Gastroesophageal sphincter (tissue), 4 donors: ENCODE results near the gene SSNA1. TPM values are rescaled to one million over a fixed set of nuclear protein-coding genes. Genes with fewer than 3 reads are reported as not detected.

Source experiments
- small RNA-seq, 4 donors: library from RNA; depleted of rRNA; stranded (forward); fragments of <200 nt; gene quantifications; one replicate each; pipeline ENCODE3, GENCODE V24; 2016
- total RNA-seq, 4 donors: library from RNA; depleted of rRNA; stranded (reverse); fragments of >200 nt; gene quantifications; one replicate each; pipeline ENCODE4 v1.1.0, GENCODE V29; 2016

Gene SSNA1
- total RNA-seq, 4 donors from 2014 or later, result 56.8 to 99.0 (median 73.8) TPM

Small RNA genes within 50 kb of the gene (small RNA-seq; reads per million reads assigned to genes)
- gene MIR3621, result 0 reads per million in 4 donors

Other genes starting within 250 kb of the SSNA1 start
- 100 to 1,000 TPM; 171 to 310 (median 236) TPM for gene FBXW5, start 243.9 kb upstream of the SSNA1 start, total RNA-seq
- not detected for gene C8G, start 243.4 kb upstream of the SSNA1 start, total RNA-seq
- gene LCN12, start 236.4 kb upstream of the SSNA1 start, total RNA-seq, result not detected
- 100 to 1,000 TPM in 1 of 4 donors, 10 to 100 TPM in 2, 1 to 10 TPM in 1; 7.4 to 132 (median 29.7) TPM for gene PTGDS, start 211.2 kb upstream of the SSNA1 start, total RNA-seq
- under 1 TPM in 2 of 4 donors, not detected in 2; 0.40 TPM for gene LCNL1, start 205.7 kb upstream of the SSNA1 start, total RNA-seq
- 10 to 100 TPM; 24.2 to 42.6 (median 36.1) TPM for gene PAXX, start 196.3 kb upstream of the SSNA1 start, total RNA-seq
- gene CLIC3, start 192.1 kb upstream of the SSNA1 start, total RNA-seq, result 1 to 10 TPM in 3 of 4 donors, under 1 TPM in 1; 0.81 to 5.4 (median 2.2) TPM
- gene ABCA2, start 160.4 kb upstream of the SSNA1 start, total RNA-seq, result 10 to 100 TPM; 13.5 to 24.3 (median 19.3) TPM
- gene FUT7, start 156.6 kb upstream of the SSNA1 start, total RNA-seq, result under 1 TPM in 1 of 4 donors, not detected in 3; 0.20 TPM
- gene NPDC1, start 142.5 kb upstream of the SSNA1 start, total RNA-seq, result 10 to 100 TPM; 50.4 to 69.9 (median 59.5) TPM
- gene ENTPD2, start 134.6 kb upstream of the SSNA1 start, total RNA-seq, result 1 to 10 TPM in 1 of 4 donors, under 1 TPM in 1, not detected in 2; 0.58 to 1.6 TPM
- 1 to 10 TPM in 1 of 4 donors, under 1 TPM in 3; 0.13 to 1.3 (median 0.19) TPM for gene SAPCD2, start 118.1 kb upstream of the SSNA1 start, total RNA-seq
- gene UAP1L1, start 111.2 kb upstream of the SSNA1 start, total RNA-seq, result 1 to 10 TPM; 4.2 to 7.3 (median 6.0) TPM
- gene MAN1B1, start 101.7 kb upstream of the SSNA1 start, total RNA-seq, result 10 to 100 TPM; 26.1 to 30.2 (median 29.3) TPM
- gene DPP7, start 73.9 kb upstream of the SSNA1 start, total RNA-seq, result 100 to 1,000 TPM in 3 of 4 donors, 10 to 100 TPM in 1; 74.5 to 124 (median 111) TPM
- gene GRIN1, start 49.5 kb upstream of the SSNA1 start, total RNA-seq, result under 1 TPM in 2 of 4 donors, not detected in 2; 0.08 to 0.13 TPM
- gene LRRC26, start 18.6 kb upstream of the SSNA1 start, total RNA-seq, result 1 to 10 TPM in 1 of 4 donors, not detected in 3; 7.7 TPM
- gene TMEM210, start 16.6 kb upstream of the SSNA1 start, total RNA-seq, result not detected
- 10 to 100 TPM; 11.9 to 32.1 (median 23.7) TPM for gene ANAPC2, start 116 bp upstream of the SSNA1 start, total RNA-seq
- 10 to 100 TPM in 1 of 4 donors, 1 to 10 TPM in 3; 3.6 to 11.6 (median 6.1) TPM for gene TPRN, start 12.1 kb downstream of the SSNA1 start, total RNA-seq
- gene TMEM203, start 17.0 kb downstream of the SSNA1 start, total RNA-seq, result 10 to 100 TPM; 21.9 to 36.1 (median 29.1) TPM
- gene NDOR1, start 17.0 kb downstream of the SSNA1 start, total RNA-seq, result 1 to 10 TPM; 4.6 to 9.8 (median 7.6) TPM
- 1 to 10 TPM in 3 of 4 donors, not detected in 1; 1.6 to 5.3 (median 3.1) TPM for gene RNF208, start 33.6 kb downstream of the SSNA1 start, total RNA-seq
- gene CYSRT1, start 36.5 kb downstream of the SSNA1 start, total RNA-seq, result 1 to 10 TPM in 2 of 4 donors, not detected in 2; 1.1 to 5.8 TPM
- under 1 TPM in 1 of 4 donors, not detected in 3; 0.57 TPM for gene RNF224, start 38.8 kb downstream of the SSNA1 start, total RNA-seq
- not detected for gene SLC34A3, start 42.2 kb downstream of the SSNA1 start, total RNA-seq
- gene TUBB4B, start 52.6 kb downstream of the SSNA1 start, total RNA-seq, result 100 to 1,000 TPM; 220 to 488 (median 265) TPM
- gene STPG3, start 62.6 kb downstream of the SSNA1 start, total RNA-seq, result not detected
- gene NELFB, start 66.7 kb downstream of the SSNA1 start, total RNA-seq, result 10 to 100 TPM; 36.9 to 58.8 (median 45.2) TPM
- gene TOR4A, start 89.0 kb downstream of the SSNA1 start, total RNA-seq, result 1 to 10 TPM; 4.7 to 7.4 (median 6.9) TPM
- gene NRARP, start 113.6 kb downstream of the SSNA1 start, total RNA-seq, result 10 to 100 TPM in 1 of 4 donors, 1 to 10 TPM in 3; 3.8 to 11.3 (median 4.3) TPM
- gene EXD3, start 234.5 kb downstream of the SSNA1 start, total RNA-seq, result 10 to 100 TPM in 2 of 4 donors, 1 to 10 TPM in 2; 3.7 to 29.7 (median 10.9) TPM
- 1 to 10 TPM; 1.1 to 4.2 (median 3.0) TPM for gene NOXA1, start 234.7 kb downstream of the SSNA1 start, total RNA-seq